HG03135 (cell line): Measurements from ENCODE around the gene LCT.
A peak's percentile ranks its signal among the peaks of the same experiment; 100 is the strongest.
"Not testable (repeated sequence)": the region's sequence is repeated elsewhere in the genome, so short reads cannot be mapped to it uniquely, and the experiment has no call there.

ENCODE experiments used
- ATAC-seq: cut with Tn5 transposase; IDR thresholded peaks from one replicate; pipeline ENCODE4 v1.9.1; 2021; ENCODE audit warnings: mild to moderate bottlenecking, moderate library complexity; ENCODE audit not compliant: unreplicated experiment

LCT gene

GRCh38 chr2:135832891-135833290 lies 4.1 kb downstream of the LCT start:
- ATAC-seq: no peak

- ATAC-seq: no peak
Observed at GRCh38 chr2:135831180-135831812, 5.7 kb downstream of the LCT start.

- no peak for ATAC-seq
Observed at GRCh38 chr2:135829378-135830135, 7.4 kb downstream of the LCT start.

GRCh38 chr2:135826544-135826943 lies 10.4 kb downstream of the LCT start:
- no peak for ATAC-seq

- no peak for ATAC-seq
Observed at GRCh38 chr2:135825550-135826176, 11.3 kb downstream of the LCT start.

GRCh38 chr2:135825131-135825530 lies 11.9 kb downstream of the LCT start:
- ATAC-seq: no peak

- ATAC-seq: no peak
Observed at GRCh38 chr2:135822855-135823254, 14.1 kb downstream of the LCT start.

GRCh38 chr2:135821190-135821589 lies 15.8 kb downstream of the LCT start:
- ATAC-seq: no peak

- peak; percentile 90 for ATAC-seq
Observed at GRCh38 chr2:135820003-135820618, 16.9 kb downstream of the LCT start.

- no peak for ATAC-seq
Observed at GRCh38 chr2:135818937-135819610, 17.9 kb downstream of the LCT start.

- no peak for ATAC-seq
Observed at GRCh38 chr2:135817951-135818350, 19.0 kb downstream of the LCT start.

- ATAC-seq: no peak
Observed at GRCh38 chr2:135817466-135817865, 19.5 kb downstream of the LCT start.

- ATAC-seq: no peak
Observed at GRCh38 chr2:135815269-135815668, 21.7 kb downstream of the LCT start.

GRCh38 chr2:135812907-135813511 lies 24.0 kb downstream of the LCT start:
- no peak for ATAC-seq

- not testable (repeated sequence) for ATAC-seq
Observed at GRCh38 chr2:135807874-135808273, 29.1 kb downstream of the LCT start.

- ATAC-seq: no peak
Observed at GRCh38 chr2:135803278-135803677, 33.7 kb downstream of the LCT start.

GRCh38 chr2:135802350-135802749 lies 34.6 kb downstream of the LCT start:
- ATAC-seq: no peak

- no peak for ATAC-seq
Observed at GRCh38 chr2:135800513-135801460, 36.2 kb downstream of the LCT start.

- ATAC-seq: no peak
Observed at GRCh38 chr2:135799738-135800137, 37.2 kb downstream of the LCT start.

- ATAC-seq: no peak
Observed at GRCh38 chr2:135798762-135799161, 38.2 kb downstream of the LCT start.
